Mesenchymal stem cell (in vitro differentiated cells and primary cell): ENCODE results near the gene CHD9.
A peak's percentile ranks its signal among the peaks of the same experiment; 100 is the strongest.

ENCODE experiments used
- DNase-seq: peaks from one replicate; pipeline ENCODE4 v3.0.0-alpha.2; 2013
- H2AFZ ChIP-seq: one replicate; pipeline ENCODE4 v1.6.1; 2013; ENCODE audit warnings: low read depth, mild to moderate bottlenecking, control low read depth, inconsistent platforms, low read length, moderate library complexity
- H2AK5ac ChIP-seq: 2 replicates; pipeline ENCODE4 v1.6.1; 2013; ENCODE audit warnings: low read length, moderate library complexity, mild to moderate bottlenecking, inconsistent platforms; ENCODE audit not compliant: severe bottlenecking
- H2BK120ac ChIP-seq: one replicate; pipeline ENCODE4 v1.6.1; 2013; ENCODE audit warnings: low read depth, mild to moderate bottlenecking, inconsistent platforms, low read length, moderate library complexity
- H2BK12ac ChIP-seq, 2 experiments: one replicate each; pipeline ENCODE4 v1.6.1; 2013; ENCODE audit warnings: inconsistent platforms in 2 of 2, low read length in 2 of 2, mild to moderate bottlenecking in 2 of 2, moderate library complexity in 2 of 2, control low read depth in 1 of 2
- H2BK15ac ChIP-seq: one replicate; pipeline ENCODE4 v1.6.1; 2013; ENCODE audit warnings: mild to moderate bottlenecking, low read depth, inconsistent platforms; ENCODE audit not compliant: poor library complexity, severe bottlenecking
- H2BK5ac ChIP-seq: 2 replicates; pipeline ENCODE4 v1.6.1; 2013; ENCODE audit warnings: low read depth, mild to moderate bottlenecking, low read length, control low read depth, inconsistent platforms; ENCODE audit not compliant: poor library complexity, severe bottlenecking
- H3K14ac ChIP-seq, 2 experiments: one replicate each; pipeline ENCODE4 v1.6.1; 2013; ENCODE audit warnings: inconsistent platforms in 2 of 2, low read length in 2 of 2, control low read depth in 1 of 2, mild to moderate bottlenecking in 1 of 2, moderate library complexity in 1 of 2
- H3K18ac ChIP-seq, 2 experiments: one replicate each; pipeline ENCODE4 v1.6.1; 2013; ENCODE audit warnings: inconsistent platforms in 2 of 2, low read length in 2 of 2, control low read depth in 1 of 2, low read depth in 1 of 2, mild to moderate bottlenecking in 1 of 2
- H3K23ac ChIP-seq, 2 experiments: one replicate each; pipeline ENCODE4 v1.6.1; 2013; ENCODE audit warnings: inconsistent platforms in 2 of 2, low read length in 2 of 2, mild to moderate bottlenecking in 2 of 2, moderate library complexity in 2 of 2, control low read depth in 1 of 2
- H3K27ac ChIP-seq: 2 replicates; pipeline ENCODE4 v1.5.1; 2013; ENCODE audit warnings: mild to moderate bottlenecking, moderate library complexity, low read length, control low read depth, inconsistent platforms; ENCODE audit not compliant: poor library complexity, severe bottlenecking
- H3K27me3 ChIP-seq, 2 experiments: 2 replicates each; pipeline versions ENCODE4 v1.6.1 to v1.7.0; 2013; ENCODE audit warnings: low read length in 2 of 2, mild to moderate bottlenecking in 2 of 2, moderate library complexity in 2 of 2, control low read depth in 1 of 2, inconsistent platforms in 1 of 2; ENCODE audit not compliant: control insufficient read depth in 1 of 2, insufficient read depth in 1 of 2
- H3K36me3 ChIP-seq, 2 experiments: 2 replicates each; pipeline versions ENCODE4 v1.6.1 to v1.7.0; 2013; ENCODE audit warnings: low read length in 2 of 2, control low read depth in 1 of 2, inconsistent platforms in 1 of 2, low read depth in 1 of 2, mild to moderate bottlenecking in 1 of 2; ENCODE audit not compliant: insufficient read depth in 2 of 2, control insufficient read depth in 1 of 2
- H3K4ac ChIP-seq, 2 experiments: one replicate each; pipeline ENCODE4 v1.6.1; 2013; ENCODE audit warnings: inconsistent platforms in 2 of 2, low read length in 2 of 2, mild to moderate bottlenecking in 2 of 2, moderate library complexity in 2 of 2, control low read depth in 1 of 2, low read depth in 1 of 2
- H3K4me1 ChIP-seq: 2 replicates; pipeline ENCODE4 v1.6.1; 2013; ENCODE audit warnings: low read depth, low read length, control low read depth; ENCODE audit not compliant: control insufficient read depth, insufficient read depth
- H3K4me2 ChIP-seq: 2 replicates; pipeline ENCODE4 v1.6.1; 2013; ENCODE audit warnings: low read length, mild to moderate bottlenecking, inconsistent platforms; ENCODE audit not compliant: poor library complexity, severe bottlenecking
- H3K4me3 ChIP-seq, 2 experiments: 2 replicates each; pipeline versions ENCODE4 v1.5.1 to v1.7.0; 2013; ENCODE audit warnings: low read length in 2 of 2, mild to moderate bottlenecking in 2 of 2, control low read depth in 1 of 2, low read depth in 1 of 2; ENCODE audit not compliant: insufficient read depth in 1 of 2
- H3K79me1 ChIP-seq: replicated peaks from 2 replicates; pipeline ENCODE4 v1.6.1; 2013; ENCODE audit warnings: mild to moderate bottlenecking, control low read depth, low read length, inconsistent platforms; ENCODE audit not compliant: poor library complexity, severe bottlenecking
- H3K9ac ChIP-seq: 2 replicates; pipeline ENCODE4 v1.7.0; 2013; ENCODE audit warnings: mild to moderate bottlenecking, low read length, moderate library complexity
- H3K9me3 ChIP-seq: 2 replicates; pipeline ENCODE4 v1.7.0; 2013; ENCODE audit warnings: mild to moderate bottlenecking, low read length; ENCODE audit not compliant: control insufficient read depth
- H4K8ac ChIP-seq: one replicate; pipeline ENCODE4 v1.6.1; 2013; ENCODE audit warnings: inconsistent platforms, mild to moderate bottlenecking, low read length, moderate library complexity
- H4K91ac ChIP-seq: one replicate; pipeline ENCODE4 v1.6.1; 2013; ENCODE audit warnings: mild to moderate bottlenecking, low read length, inconsistent platforms
- WGBS: methylation state at CpG from one replicate; pipeline ENCODE4 v1.1.7; 2013; ENCODE audit warnings: mixed read lengths; 5-methylcytosine and 5-hydroxymethylcytosine counted together

CHD9 gene

GRCh38 chr16:53154513-53154912 is 99.7 kb downstream of the CHD9 start:
- H3K4me3 ChIP-seq, result peak overlapping the region in 1 of 2 experiments; percentile 21
- H3K36me3 ChIP-seq, result peaks cover 7 to 34% of the 10 kb centered on the region in 2 experiments
- peaks cover 16% of the 10 kb centered on the region for H3K9me3 ChIP-seq
- no peak overlapping the region for H3K4me2 ChIP-seq
- no peak overlapping the region for H2BK15ac ChIP-seq
- no peak overlapping the region for H3K27ac ChIP-seq
- H2BK12ac ChIP-seq, result no peak overlapping the region
- no peaks in the 10 kb centered on the region for H3K27me3 ChIP-seq
- peak overlapping the region; percentile 45 for H3K9ac ChIP-seq
- H3K4me1 ChIP-seq, result no peaks in the 10 kb centered on the region
- no peak overlapping the region for H2BK5ac ChIP-seq
- H3K4ac ChIP-seq, result no peak overlapping the region
- no peak overlapping the region for H4K91ac ChIP-seq
- H3K23ac ChIP-seq, result no peak overlapping the region
- DNase-seq, result no peak
- H4K8ac ChIP-seq, result peak overlapping the region; percentile 52
- peaks cover 14% of the 10 kb centered on the region for H3K79me1 ChIP-seq
- WGBS, result 85% methylated on average over 7 of the region's 9 CpGs
- H2BK120ac ChIP-seq, result no peak overlapping the region
- no peak overlapping the region for H3K18ac ChIP-seq
- no peak overlapping the region for H2AFZ ChIP-seq
- no peak overlapping the region for H3K14ac ChIP-seq
- H2AK5ac ChIP-seq, result no peak overlapping the region

GRCh38 chr16:53156516-53156915 is 101.7 kb downstream of the CHD9 start:
- H2BK120ac ChIP-seq, result no peak overlapping the region
- H3K23ac ChIP-seq, result no peak overlapping the region
- H3K4me1 ChIP-seq, result no peaks in the 10 kb centered on the region
- no peak overlapping the region for H2BK5ac ChIP-seq
- no peaks in the 10 kb centered on the region for H3K27me3 ChIP-seq
- DNase-seq, result no peak
- H2AFZ ChIP-seq, result no peak overlapping the region
- no peak overlapping the region for H4K91ac ChIP-seq
- H3K4me3 ChIP-seq, result no peak overlapping the region
- no peak overlapping the region for H3K9ac ChIP-seq
- H3K9me3 ChIP-seq, result peaks cover 1% of the 10 kb centered on the region
- peaks cover 7 to 42% of the 10 kb centered on the region in 2 experiments for H3K36me3 ChIP-seq
- 99% methylated on average over 2 of the region's 2 CpGs for WGBS
- no peak overlapping the region for H3K4ac ChIP-seq
- H2BK12ac ChIP-seq, result no peak overlapping the region
- H3K4me2 ChIP-seq, result no peak overlapping the region
- no peak overlapping the region for H3K14ac ChIP-seq
- no peak overlapping the region for H4K8ac ChIP-seq
- no peak overlapping the region for H2AK5ac ChIP-seq
- no peak overlapping the region for H3K18ac ChIP-seq
- peaks cover 14% of the 10 kb centered on the region for H3K79me1 ChIP-seq
- H3K27ac ChIP-seq, result no peak overlapping the region
- H2BK15ac ChIP-seq, result no peak overlapping the region

GRCh38 chr16:53159781-53160436 is 105.1 kb downstream of the CHD9 start:
- Histone ChIP-seq H2BK12ac (no peak overlapping the region), H3K18ac (no peak overlapping the region), H2BK15ac (no peak overlapping the region), H3K27me3 (no peaks in the 10 kb centered on the region), H2AK5ac (no peak overlapping the region), H3K4me1 (no peaks in the 10 kb centered on the region), H3K9me3 (no peaks in the 10 kb centered on the region), H4K91ac (no peak overlapping the region), H3K79me1 (peaks cover 19% of the 10 kb centered on the region), H4K8ac (no peak overlapping the region), H3K9ac (no peak overlapping the region), H3K27ac (no peak overlapping the region), H3K4ac (no peak overlapping the region), H3K23ac (no peak overlapping the region), H2BK120ac (no peak overlapping the region), H3K14ac (no peak overlapping the region), H3K4me3 (no peak overlapping the region), H2BK5ac (no peak overlapping the region), H3K4me2 (no peak overlapping the region), H2AFZ (no peak overlapping the region), H3K36me3 (peaks cover 4 to 66% of the 10 kb centered on the region in 2 experiments)
- peak; percentile 75 for DNase-seq
- 96% methylated on average over 3 of the region's 6 CpGs for WGBS

DNA sequence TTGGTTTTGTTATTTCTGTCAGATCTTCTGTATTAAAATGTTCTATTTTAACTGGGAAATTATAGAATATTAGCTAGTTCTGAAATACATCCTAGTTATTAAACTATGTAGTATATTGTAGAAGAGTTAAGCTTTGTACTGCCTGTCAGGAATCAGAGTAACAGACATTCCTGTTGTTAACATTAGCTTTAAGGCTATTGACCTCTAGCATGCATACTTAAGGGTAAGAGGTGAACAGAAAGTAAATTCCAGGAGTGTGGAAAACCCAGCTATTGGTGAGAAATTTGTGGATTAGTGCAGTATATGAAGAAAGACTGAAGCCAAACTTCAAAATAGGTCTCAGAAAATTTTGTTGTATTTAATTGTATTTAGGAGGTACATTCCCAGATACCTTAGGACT is 111.3 kb downstream of the CHD9 start:
- peak; percentile 41 for DNase-seq
- Histone ChIP-seq H3K27ac (no peak overlapping the region), H2AK5ac (no peak overlapping the region), H2BK15ac (no peak overlapping the region), H2AFZ (no peak overlapping the region), H3K18ac (no peak overlapping the region), H3K79me1 (peaks cover 11% of the 10 kb centered on the region), H3K36me3 (peaks cover 0 to 34% of the 10 kb centered on the region in 2 experiments), H2BK120ac (no peak overlapping the region), H3K23ac (no peak overlapping the region), H3K4me1 (no peaks in the 10 kb centered on the region), H3K4me3 (no peak overlapping the region), H3K14ac (no peak overlapping the region), H3K9ac (peak overlapping the region; percentile 4), H3K4ac (no peak overlapping the region), H3K4me2 (no peak overlapping the region), H2BK12ac (no peak overlapping the region), H4K91ac (no peak overlapping the region), H3K27me3 (no peaks in the 10 kb centered on the region), H4K8ac (no peak overlapping the region), H3K9me3 (no peaks in the 10 kb centered on the region), H2BK5ac (no peak overlapping the region)
